Memory B cell (primary cell): ENCODE measurements around the gene CES2.
"Not testable (repeated sequence)": the region's sequence is repeated elsewhere in the genome, so short reads cannot be mapped to it uniquely, and the experiment has no call there.

Experiments used
- ATAC-seq: fragments of 150-1000 bp; cut with Tn5 transposase; 2 replicates; pipeline ENCODE4 v1.10.0; 2021; ENCODE audit warnings: low read depth, mild to moderate bottlenecking, moderate library complexity
- DNase-seq, 2 donors: peaks; one replicate each; pipeline ENCODE4 v3.0.0; 2022; ENCODE audit warnings: low spot score in 2 of 2
- H3K27ac Mint-ChIP-seq: one replicate; pipeline ENCODE4 v1.8.0; 2022; ENCODE audit warnings: mild to moderate bottlenecking, moderate library complexity, mixed read lengths
- H3K27me3 Mint-ChIP-seq: one replicate; pipeline ENCODE4 v1.8.0; 2022; ENCODE audit warnings: mixed read lengths
- H3K36me3 Mint-ChIP-seq: one replicate; pipeline ENCODE4 v1.8.0; 2022; ENCODE audit warnings: mild to moderate bottlenecking, mixed read lengths
- H3K4me1 Mint-ChIP-seq: one replicate; pipeline ENCODE4 v1.8.0; 2022; ENCODE audit warnings: mixed read lengths
- H3K4me3 Mint-ChIP-seq: one replicate; pipeline ENCODE4 v1.8.0; 2022; ENCODE audit warnings: mild to moderate bottlenecking, moderate library complexity, mixed read lengths
- H3K9me3 Mint-ChIP-seq: one replicate; pipeline ENCODE4 v1.8.0; 2022; ENCODE audit warnings: mixed read lengths

CES2 gene

GRCh38 chr16:66974156-66974931 lies 39.0 kb downstream of the CES2 start:
- H3K27me3 Mint-ChIP-seq: peaks cover 11% of the 10 kb centered on the region
- not testable (repeated sequence) for H3K9me3 Mint-ChIP-seq, H3K27ac Mint-ChIP-seq, H3K4me3 Mint-ChIP-seq, DNase-seq, H3K4me1 Mint-ChIP-seq, ATAC-seq, H3K36me3 Mint-ChIP-seq

DNA sequence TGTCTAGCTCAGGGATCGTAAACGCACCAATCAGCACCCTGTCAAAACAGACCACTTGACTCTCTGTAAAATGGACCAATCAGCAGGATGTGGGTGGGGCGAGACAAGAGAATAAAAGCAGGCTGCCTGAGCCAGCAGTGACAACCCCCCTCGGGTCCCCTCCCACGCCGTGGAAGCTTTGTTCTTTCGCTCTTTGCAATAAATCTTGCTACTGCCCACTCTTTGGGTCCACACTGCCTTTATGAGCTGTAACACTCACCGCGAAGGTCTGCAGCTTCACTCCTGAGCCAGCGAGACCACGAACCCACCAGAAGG lies 39.6 kb downstream of the CES2 start:
- ATAC-seq, DNase-seq, H3K27me3 Mint-ChIP-seq, H3K36me3 Mint-ChIP-seq, H3K4me1 Mint-ChIP-seq, H3K9me3 Mint-ChIP-seq, H3K4me3 Mint-ChIP-seq, H3K27ac Mint-ChIP-seq: not testable (repeated sequence)

GRCh38 chr16:66975302-66975893 lies 40.1 kb downstream of the CES2 start:
- no peaks in the 10 kb centered on the region for H3K36me3 Mint-ChIP-seq
- no peak for ATAC-seq
- H3K27me3 Mint-ChIP-seq: peaks cover 9% of the 10 kb centered on the region
- H3K4me1 Mint-ChIP-seq: peaks cover 6% of the 10 kb centered on the region
- H3K9me3 Mint-ChIP-seq: no peaks in the 10 kb centered on the region
- no peak overlapping the region for H3K4me3 Mint-ChIP-seq
- no peak for DNase-seq
- H3K27ac Mint-ChIP-seq: no peak overlapping the region

- H3K36me3 Mint-ChIP-seq: no peaks in the 10 kb centered on the region
- no peak overlapping the region for H3K27ac Mint-ChIP-seq
- no peaks in the 10 kb centered on the region for H3K9me3 Mint-ChIP-seq
- H3K4me1 Mint-ChIP-seq: peaks cover 6% of the 10 kb centered on the region
- peaks cover 9% of the 10 kb centered on the region for H3K27me3 Mint-ChIP-seq
- no peak overlapping the region for H3K4me3 Mint-ChIP-seq
- ATAC-seq (no peak), DNase-seq (no peak)
These were observed 41.4 kb downstream of the CES2 start for GRCh38 chr16:66976746-66977145.

DNA sequence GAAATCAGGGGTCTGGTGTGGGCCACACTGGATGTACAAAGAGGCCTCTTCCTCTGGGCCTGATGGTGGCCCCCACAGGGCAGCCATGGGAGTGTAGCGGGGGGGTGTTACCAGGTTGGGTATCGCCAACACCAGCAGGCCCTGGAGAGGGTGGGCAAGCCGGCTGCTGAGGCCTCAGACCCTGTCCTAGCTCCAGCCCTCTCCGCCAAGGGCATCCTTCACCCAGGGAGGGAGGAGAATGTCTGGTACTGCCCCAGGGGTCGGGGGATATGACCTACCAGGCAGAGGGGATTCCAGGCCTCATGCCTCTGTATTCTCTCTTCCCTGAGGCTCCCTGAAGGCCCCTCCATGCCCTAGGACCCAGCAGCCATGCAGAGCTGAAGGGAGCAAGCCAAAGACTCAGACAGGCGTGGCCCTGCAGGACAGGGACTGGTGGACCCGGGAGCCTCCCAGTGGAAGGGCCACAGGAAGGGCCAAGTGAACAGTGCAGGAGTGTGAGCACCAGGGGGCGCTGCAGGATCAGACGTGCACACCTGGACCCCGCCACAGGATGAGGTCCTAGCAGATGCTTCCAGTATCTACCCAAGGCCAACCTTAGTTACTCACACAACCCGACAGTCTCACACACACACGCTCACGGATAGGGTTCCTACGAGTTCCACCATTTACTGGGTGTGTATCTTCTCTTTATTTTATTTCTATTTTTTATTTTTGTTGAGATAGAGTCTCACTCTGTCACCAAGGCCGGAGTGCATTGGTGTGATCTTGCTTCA lies 42.2 kb downstream of the CES2 start:
- Mint-ChIP-seq H3K27me3 (peaks cover 9% of the 10 kb centered on the region), H3K4me1 (peaks cover 6% of the 10 kb centered on the region), H3K36me3 (no peaks in the 10 kb centered on the region), H3K27ac (no peak overlapping the region), H3K9me3 (no peaks in the 10 kb centered on the region), H3K4me3 (no peak overlapping the region)
- DNase-seq: peak; percentile 86 to 87
- ATAC-seq: peak; percentile 100

DNA sequence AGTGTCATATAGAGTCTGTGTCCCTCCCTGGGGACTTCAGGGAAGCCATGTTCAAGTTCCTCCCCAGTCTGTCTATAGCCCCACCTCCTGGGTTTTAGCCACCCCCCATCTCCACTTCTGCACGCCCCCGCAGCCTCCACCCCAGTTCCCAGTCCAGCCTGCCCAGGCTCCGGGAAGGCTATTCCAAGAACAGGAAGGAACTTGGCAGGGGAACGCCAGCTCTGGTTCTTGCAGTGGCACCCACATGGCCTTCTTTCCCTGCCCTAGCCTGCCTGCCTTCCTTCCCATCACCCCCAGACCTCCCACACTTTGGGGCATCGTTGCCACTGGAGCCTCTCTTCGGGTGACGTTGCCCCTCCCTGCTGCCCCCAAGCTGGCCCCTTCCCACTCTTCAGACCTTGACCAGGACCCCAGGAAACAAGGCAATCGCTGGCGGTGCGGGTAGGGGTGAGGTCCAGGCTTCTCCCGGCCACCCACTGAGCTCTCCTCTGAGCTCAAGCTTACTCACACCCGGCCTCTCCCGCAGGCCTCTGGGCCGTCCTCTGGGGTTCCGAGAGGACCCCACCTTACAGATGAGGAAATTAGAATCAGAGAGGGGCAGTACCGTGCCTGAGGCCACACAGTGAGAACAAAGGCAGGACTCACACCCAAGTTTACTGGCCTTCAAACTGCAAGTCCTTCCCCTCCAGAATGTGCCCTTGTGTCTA lies 43.8 kb downstream of the CES2 start:
- H3K4me1 Mint-ChIP-seq: peaks cover 6% of the 10 kb centered on the region
- no peak overlapping the region for H3K4me3 Mint-ChIP-seq
- DNase-seq (no peak), ATAC-seq (no peak)
- peaks cover 9% of the 10 kb centered on the region for H3K27me3 Mint-ChIP-seq
- H3K27ac Mint-ChIP-seq: no peak overlapping the region
- no peaks in the 10 kb centered on the region for H3K36me3 Mint-ChIP-seq
- no peaks in the 10 kb centered on the region for H3K9me3 Mint-ChIP-seq

DNA sequence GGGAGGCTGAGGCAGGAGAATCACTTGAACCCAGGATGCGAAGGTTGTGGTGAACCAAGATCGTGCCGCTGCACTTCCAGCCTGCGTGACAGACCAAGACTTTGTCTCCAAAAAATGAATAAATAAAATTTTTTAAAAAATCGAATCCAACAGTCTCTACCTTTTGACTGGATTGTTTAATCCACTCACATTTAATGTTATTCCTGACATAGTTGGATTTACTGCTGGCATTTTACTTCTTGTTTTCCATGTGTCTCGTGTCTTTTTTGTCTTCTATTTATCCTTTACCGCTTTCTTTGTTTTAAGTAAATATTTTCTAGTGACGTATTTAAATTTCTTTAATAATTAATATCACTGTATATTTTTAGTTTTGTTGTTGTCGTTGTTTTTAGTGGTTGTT lies 47.7 kb downstream of the CES2 start:
- Mint-ChIP-seq H3K36me3 (no peaks in the 10 kb centered on the region), H3K4me3 (no peak overlapping the region), H3K9me3 (no peaks in the 10 kb centered on the region), H3K4me1 (no peaks in the 10 kb centered on the region), H3K27me3 (no peaks in the 10 kb centered on the region), H3K27ac (no peak overlapping the region)
- ATAC-seq (no peak), DNase-seq (no peak)

DNA sequence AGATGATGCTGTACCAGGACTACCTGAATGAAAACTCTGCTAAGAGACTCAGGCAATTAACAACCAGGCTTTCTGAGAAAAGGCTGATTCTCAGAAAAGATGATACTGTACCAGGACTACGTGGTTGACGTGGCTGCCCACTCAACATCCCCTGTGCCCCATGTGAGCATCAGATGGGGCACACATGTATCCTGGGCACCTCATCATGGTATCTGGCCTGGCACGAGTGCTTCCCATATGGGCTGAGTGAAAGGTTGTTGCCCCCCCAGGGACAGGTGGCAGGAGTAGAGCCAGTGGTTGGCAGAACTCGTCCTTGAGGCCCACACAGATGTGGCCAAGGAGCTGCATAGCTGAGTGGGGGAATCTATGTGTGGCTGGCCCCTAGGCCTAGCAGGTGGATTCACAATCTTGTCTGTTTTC lies 49.6 kb downstream of the CES2 start:
- no peaks in the 10 kb centered on the region for H3K9me3 Mint-ChIP-seq
- no peak overlapping the region for H3K27ac Mint-ChIP-seq
- H3K4me3 Mint-ChIP-seq: no peak overlapping the region
- DNase-seq (no peak), ATAC-seq (no peak)
- no peaks in the 10 kb centered on the region for H3K27me3 Mint-ChIP-seq
- no peaks in the 10 kb centered on the region for H3K4me1 Mint-ChIP-seq
- no peaks in the 10 kb centered on the region for H3K36me3 Mint-ChIP-seq

- Mint-ChIP-seq H3K4me3 (no peak overlapping the region), H3K27ac (no peak overlapping the region), H3K9me3 (no peaks in the 10 kb centered on the region), H3K27me3 (no peaks in the 10 kb centered on the region), H3K4me1 (no peaks in the 10 kb centered on the region), H3K36me3 (no peaks in the 10 kb centered on the region)
- DNase-seq (no peak), ATAC-seq (no peak)
These were observed 51.2 kb downstream of the CES2 start for GRCh38 chr16:66986559-66986958.

DNA sequence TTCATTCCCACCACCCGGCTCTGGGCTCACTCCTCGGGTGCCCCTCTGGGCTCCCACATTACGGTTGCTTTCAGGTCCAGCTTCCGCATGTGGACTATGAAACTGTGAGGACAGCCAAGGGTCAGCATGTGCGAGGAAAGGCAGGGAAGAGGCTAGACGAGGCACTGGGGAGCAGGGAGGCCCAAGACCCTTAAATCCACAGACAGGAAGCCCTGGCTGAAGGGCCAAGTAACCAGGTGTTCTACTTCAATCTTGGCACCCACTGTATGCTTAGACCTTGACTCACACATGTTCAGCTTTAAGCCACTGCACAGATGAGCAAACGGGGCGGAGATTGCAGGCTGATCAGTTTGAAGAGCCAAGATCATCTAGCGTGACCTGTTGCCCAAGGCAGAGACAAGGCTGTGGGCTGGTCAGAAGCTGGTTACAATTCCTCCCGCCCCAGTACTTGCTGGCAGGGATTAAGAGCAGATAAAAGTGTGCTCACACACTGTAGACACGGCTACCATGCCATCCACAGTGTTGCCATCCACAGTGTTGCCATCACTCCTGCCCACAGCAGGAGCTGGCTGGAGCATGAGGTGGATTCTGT lies 53.0 kb downstream of the CES2 start, which contains the start of gene CES4A:
TSS of gene CES4A (plus strand) at position 393 of the 592 bp plus-strand sequence. CDS start at position 577, 184 bp downstream.
- no peak within 1 kb of the TSS for H3K4me3 Mint-ChIP-seq
- H3K4me1 Mint-ChIP-seq: no peaks in the 10 kb centered on the region
- H3K27me3 Mint-ChIP-seq: no peaks in the 10 kb centered on the region
- no peaks in the 10 kb centered on the region for H3K36me3 Mint-ChIP-seq
- no peaks in the 10 kb centered on the region for H3K9me3 Mint-ChIP-seq
- ATAC-seq (no peak), DNase-seq (no peak)
- no peak within 1 kb of the TSS for H3K27ac Mint-ChIP-seq

DNA sequence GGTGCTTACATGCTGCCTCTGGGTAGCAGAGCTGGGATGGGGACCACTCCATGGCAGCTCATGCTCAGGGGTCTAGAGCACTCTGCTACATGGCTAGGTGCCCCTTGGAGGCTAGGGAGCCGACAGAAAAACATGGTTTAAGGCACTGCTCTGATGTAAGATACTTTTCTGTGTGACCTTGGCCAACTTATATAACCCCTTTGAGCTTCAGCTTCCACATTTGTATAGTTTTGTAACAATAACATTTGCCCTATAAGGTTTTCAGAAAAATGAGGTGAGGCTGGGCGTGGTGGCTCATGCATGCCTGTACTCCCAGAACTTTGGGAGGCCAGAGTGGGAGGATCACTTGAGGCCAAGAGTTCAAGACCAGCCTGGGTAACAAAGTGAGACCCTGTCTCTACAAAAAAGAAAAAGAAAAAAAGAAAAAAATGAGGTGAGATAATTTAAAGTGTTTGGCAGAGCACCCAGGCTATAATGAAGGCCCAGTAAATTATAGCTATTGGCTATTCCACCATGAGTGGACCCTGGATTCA lies 56.3 kb downstream of the CES2 start:
- no peak overlapping the region for H3K27ac Mint-ChIP-seq

GRCh38 chr16:66993558-66993957 lies 58.2 kb downstream of the CES2 start:
- H3K36me3 Mint-ChIP-seq, H3K27ac Mint-ChIP-seq, H3K4me1 Mint-ChIP-seq, H3K4me3 Mint-ChIP-seq, H3K9me3 Mint-ChIP-seq, DNase-seq, H3K27me3 Mint-ChIP-seq, ATAC-seq: not testable (repeated sequence)

More for the DNA sequence above, 56.3 kb downstream of the CES2 start:
- Mint-ChIP-seq H3K4me1 (no peaks in the 10 kb centered on the region), H3K27me3 (no peaks in the 10 kb centered on the region), H3K4me3 (no peak overlapping the region), H3K36me3 (no peaks in the 10 kb centered on the region), H3K9me3 (no peaks in the 10 kb centered on the region)
- no peak for ATAC-seq
- no peak for DNase-seq
